HL-60 (cell line): ENCODE results near the gene ARSK.

Experiments
- CTCF ChIP-seq: IDR thresholded peaks from one replicate; pipeline ENCODE4 v1.5.1; 2011; ENCODE audit warnings: low read length, control low read depth, inconsistent platforms; ENCODE audit not compliant: insufficient read depth
- POLR2AphosphoS5 ChIP-seq: IDR thresholded peaks from 2 replicates; pipeline ENCODE4 v1.6.1; 2012; ENCODE audit warnings: low read depth
- REST ChIP-seq: IDR thresholded peaks from 2 replicates; pipeline ENCODE4 v1.6.1; 2012; ENCODE audit warnings: low read depth; ENCODE audit not compliant: insufficient replicate concordance

- TF ChIP-seq CTCF (no peak), REST (no peak), POLR2AphosphoS5 (no peak)
These were observed 21.1 kb upstream of the ARSK start for GRCh38 chr5:95533761-95534160.
